Colonic mucosa (tissue), 4 donors: ENCODE results near the gene CCDC8. TPM values are rescaled to one million over a fixed set of nuclear protein-coding genes. Genes with fewer than 3 reads are reported as not detected.

Experiments
- DNase-seq: peaks from one replicate; pipeline ENCODE4 v3.0.0-alpha.2; 2020
- H3K27ac ChIP-seq: fragments of 200-600 bp; one replicate; pipeline ENCODE4 v1.8.0; 2021
- H3K27me3 ChIP-seq: fragments of 200-600 bp; one replicate; pipeline ENCODE4 v1.8.0; 2021
- H3K36me3 ChIP-seq: fragments of 200-600 bp; one replicate; pipeline ENCODE4 v1.8.0; 2021
- H3K4me1 ChIP-seq: fragments of 200-600 bp; one replicate; pipeline ENCODE4 v1.8.0; 2021; ENCODE audit warnings: mild to moderate bottlenecking
- H3K4me3 ChIP-seq: fragments of 200-600 bp; one replicate; pipeline ENCODE4 v1.8.0; 2021
- H3K9ac ChIP-seq, 2 donors: one replicate each; pipeline ENCODE4 v1.7.0; 2013; ENCODE audit warnings: control low read depth in 2 of 2, low read depth in 2 of 2, low read length in 2 of 2
- H3K9me3 ChIP-seq: fragments of 200-600 bp; one replicate; pipeline ENCODE4 v1.8.0; 2021
- intact Hi-C: fragments of 100-400 bp; cut with DNase I; formaldehyde crosslinking; loops from one replicate; pipeline ENCODE4 v1.14.1; 2022
- total RNA-seq, 2 donors: library from RNA; stranded (reverse); fragmentation: NEBNext Ultra II Directional in 1 of 2; extraction: Animal tissue kit (Norgen Biotek cat#: 25700) in 1 of 2; gene quantifications; one replicate each; pipeline ENCODE4 v1.2.1, GENCODE V29; 2021
- TF ChIP-seq, protein P1 (sequence below): fragments of 200-600 bp; IDR thresholded peaks from one replicate; pipeline ENCODE4 v1.8.0; 2022; ENCODE audit warnings: antibody characterized with exemption, mild to moderate bottlenecking
- donor health status: healthy.
- donor health status: DM: no; HTN: no; CAD: no.
- donor health status: DM: no; HTN: no; CAD: no.

Gene CCDC8
- total RNA-seq, 2 donors from 2014 or later: 0.99 to 1.1 TPM

DNA sequence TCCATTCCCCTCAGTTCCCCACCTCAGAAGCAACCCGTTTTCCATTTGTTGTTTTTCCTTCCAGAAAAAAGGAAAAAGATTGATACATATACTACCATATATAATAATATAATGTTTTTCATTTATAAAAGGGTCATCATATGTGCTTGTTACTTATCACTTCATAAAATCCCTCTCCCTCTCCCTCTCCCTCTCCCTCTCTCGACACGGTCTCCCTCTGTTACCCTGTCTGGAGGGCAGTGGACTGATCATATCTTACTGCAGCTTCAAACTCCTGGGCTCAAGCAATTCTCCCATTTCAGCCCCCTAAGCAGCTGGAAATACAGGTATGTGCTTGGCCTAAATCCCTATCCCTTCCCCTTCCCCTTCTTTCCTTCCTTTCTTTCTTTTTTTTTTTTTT is 40.9 kb upstream of the CCDC8 start:
- H3K27me3 ChIP-seq: no peaks in the 10 kb centered on the region
- intact Hi-C loops: no loop called here

GRCh38 chr19:46453661-46454060 is 40.3 kb upstream of the CCDC8 start:
- intact Hi-C loops: no loop called here
- no peaks in the 10 kb centered on the region for H3K27me3 ChIP-seq
- H3K36me3 ChIP-seq: no peaks in the 10 kb centered on the region
- H3K9me3 ChIP-seq: no peaks in the 10 kb centered on the region
- no peak overlapping the region for H3K4me3 ChIP-seq
- no peaks in the 10 kb centered on the region for H3K4me1 ChIP-seq
- no peak for DNase-seq
- TF ChIP-seq, protein P1, sequence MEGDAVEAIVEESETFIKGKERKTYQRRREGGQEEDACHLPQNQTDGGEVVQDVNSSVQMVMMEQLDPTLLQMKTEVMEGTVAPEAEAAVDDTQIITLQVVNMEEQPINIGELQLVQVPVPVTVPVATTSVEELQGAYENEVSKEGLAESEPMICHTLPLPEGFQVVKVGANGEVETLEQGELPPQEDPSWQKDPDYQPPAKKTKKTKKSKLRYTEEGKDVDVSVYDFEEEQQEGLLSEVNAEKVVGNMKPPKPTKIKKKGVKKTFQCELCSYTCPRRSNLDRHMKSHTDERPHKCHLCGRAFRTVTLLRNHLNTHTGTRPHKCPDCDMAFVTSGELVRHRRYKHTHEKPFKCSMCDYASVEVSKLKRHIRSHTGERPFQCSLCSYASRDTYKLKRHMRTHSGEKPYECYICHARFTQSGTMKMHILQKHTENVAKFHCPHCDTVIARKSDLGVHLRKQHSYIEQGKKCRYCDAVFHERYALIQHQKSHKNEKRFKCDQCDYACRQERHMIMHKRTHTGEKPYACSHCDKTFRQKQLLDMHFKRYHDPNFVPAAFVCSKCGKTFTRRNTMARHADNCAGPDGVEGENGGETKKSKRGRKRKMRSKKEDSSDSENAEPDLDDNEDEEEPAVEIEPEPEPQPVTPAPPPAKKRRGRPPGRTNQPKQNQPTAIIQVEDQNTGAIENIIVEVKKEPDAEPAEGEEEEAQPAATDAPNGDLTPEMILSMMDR: no peak
- no peak overlapping the region for H3K27ac ChIP-seq
- no peak overlapping the region for H3K9ac ChIP-seq

More for the DNA sequence above, 40.9 kb upstream of the CCDC8 start:
- no peak for DNase-seq
- Histone ChIP-seq H3K4me1 (no peaks in the 10 kb centered on the region), H3K27ac (no peak overlapping the region), H3K9me3 (no peaks in the 10 kb centered on the region), H3K9ac (no peak overlapping the region), H3K36me3 (no peaks in the 10 kb centered on the region), H3K4me3 (no peak overlapping the region)
- TF ChIP-seq, protein P1: no peak

- no peaks in the 10 kb centered on the region for H3K4me1 ChIP-seq
- H3K4me3 ChIP-seq: no peak overlapping the region
- intact Hi-C loops: no loop called here
- DNase-seq: no peak
- no peak overlapping the region for H3K9ac ChIP-seq
- H3K36me3 ChIP-seq: no peaks in the 10 kb centered on the region
- H3K27me3 ChIP-seq: no peaks in the 10 kb centered on the region
- H3K27ac ChIP-seq: no peak overlapping the region
- TF ChIP-seq, protein P1: no peak
- no peaks in the 10 kb centered on the region for H3K9me3 ChIP-seq
These were observed 38.8 kb upstream of the CCDC8 start for GRCh38 chr19:46452186-46452585.

- H3K27ac ChIP-seq: no peak overlapping the region
- no peak overlapping the region for H3K9ac ChIP-seq
- H3K4me1 ChIP-seq: no peaks in the 10 kb centered on the region
- no peaks in the 10 kb centered on the region for H3K27me3 ChIP-seq
- H3K9me3 ChIP-seq: no peaks in the 10 kb centered on the region
- no peak overlapping the region for H3K4me3 ChIP-seq
- H3K36me3 ChIP-seq: no peaks in the 10 kb centered on the region
- TF ChIP-seq, protein P1: no peak
- intact Hi-C loops: no loop called here
- no peak for DNase-seq
These were observed 38.0 kb upstream of the CCDC8 start for GRCh38 chr19:46451352-46451751.

GRCh38 chr19:46450737-46451136 is 37.4 kb upstream of the CCDC8 start:
- Histone ChIP-seq H3K9ac (no peak overlapping the region), H3K27me3 (no peaks in the 10 kb centered on the region), H3K9me3 (no peaks in the 10 kb centered on the region), H3K27ac (no peak overlapping the region), H3K36me3 (no peaks in the 10 kb centered on the region), H3K4me3 (no peak overlapping the region), H3K4me1 (no peaks in the 10 kb centered on the region)
- DNase-seq: no peak
- intact Hi-C loops: no loop called here
- TF ChIP-seq, protein P1: no peak

DNA sequence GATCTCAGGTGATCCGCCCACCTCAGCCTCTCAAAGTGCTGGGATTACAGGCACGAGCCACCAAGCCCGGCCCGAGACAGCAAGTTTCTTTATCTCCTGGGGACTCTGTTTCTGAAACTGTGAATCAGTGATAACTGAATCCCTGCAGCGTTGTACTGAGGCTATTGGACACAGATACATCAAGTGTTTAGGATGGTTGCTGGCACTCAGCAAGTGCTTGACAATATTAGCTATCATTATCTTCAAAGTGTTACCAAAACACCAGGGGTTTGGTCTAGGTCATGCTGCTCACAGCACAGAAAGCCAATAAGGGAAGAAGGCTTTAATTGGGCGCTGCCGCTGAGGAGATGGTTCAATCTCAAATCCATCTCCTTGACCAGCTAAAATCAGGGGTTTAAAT is 35.9 kb upstream of the CCDC8 start:
- H3K4me1 ChIP-seq: no peaks in the 10 kb centered on the region
- no peak overlapping the region for H3K4me3 ChIP-seq
- H3K9me3 ChIP-seq: no peaks in the 10 kb centered on the region
- H3K9ac ChIP-seq: no peak overlapping the region
- H3K36me3 ChIP-seq: no peaks in the 10 kb centered on the region
- DNase-seq: no peak
- intact Hi-C loops: no loop called here
- no peak overlapping the region for H3K27ac ChIP-seq
- TF ChIP-seq, protein P1: no peak
- no peaks in the 10 kb centered on the region for H3K27me3 ChIP-seq
